Measurements from ENCODE around the gene ANKZF1.

ANKZF1 gene

GRCh38 chr2:219284501-219285372, 55.1 kb downstream of the ANKZF1 start:
- no peak for DNase-seq

GRCh38 chr2:219285373-219285735, 55.7 kb downstream of the ANKZF1 start:
- DNase-seq, result no peak

- DNase-seq, result peak; percentile 56
Observed at GRCh38 chr2:219285894-219286425, 56.4 kb downstream of the ANKZF1 start.
